GM21786 (cell line): ENCODE results near the gene TXNDC17.
"Not testable (repeated sequence)": the region's sequence is repeated elsewhere in the genome, so short reads cannot be mapped to it uniquely, and the experiment has no call there.

Experiments used
- ATAC-seq: cut with Tn5 transposase; IDR thresholded peaks from one replicate; pipeline ENCODE4 v1.9.1; 2021; ENCODE audit not compliant: unreplicated experiment

Gene TXNDC17

GRCh38 chr17:6640536-6641246 is at the start of gene TXNDC17, which contains the start of gene KIAA0753:
TSS of gene TXNDC17 (plus strand) at chr17:6641060. CDS start at chr17:6641083, 23 bp downstream.
TSS of gene KIAA0753 (minus strand) at chr17:6640711. CDS start at chr17:6635103, 5,608 bp downstream.
- ATAC-seq, result peak; percentile 89

- no peak for ATAC-seq
These were observed 49.2 kb upstream of the TXNDC17 start for GRCh38 chr17:6591599-6592158.

- no peak for ATAC-seq
These were observed 48.7 kb upstream of the TXNDC17 start for GRCh38 chr17:6592173-6592572.

- not testable (repeated sequence) for ATAC-seq
These were observed 47.5 kb upstream of the TXNDC17 start for GRCh38 chr17:6593371-6593770.

- ATAC-seq, result no peak
These were observed 44.8 kb upstream of the TXNDC17 start for GRCh38 chr17:6596081-6596480.

- no peak for ATAC-seq
These were observed 44.3 kb upstream of the TXNDC17 start for GRCh38 chr17:6596511-6596910.

- no peak for ATAC-seq
These were observed 43.9 kb upstream of the TXNDC17 start for GRCh38 chr17:6596941-6597340.

GRCh38 chr17:6597727-6598126 is 43.1 kb upstream of the TXNDC17 start:
- ATAC-seq, result no peak

- ATAC-seq, result no peak
These were observed 41.5 kb upstream of the TXNDC17 start for GRCh38 chr17:6599364-6599763.

- ATAC-seq, result no peak
These were observed 38.7 kb upstream of the TXNDC17 start for GRCh38 chr17:6602141-6602540.

- no peak for ATAC-seq
These were observed 37.0 kb upstream of the TXNDC17 start for GRCh38 chr17:6603744-6604325.

GRCh38 chr17:6605142-6605541 is 35.7 kb upstream of the TXNDC17 start:
- no peak for ATAC-seq

- ATAC-seq, result no peak
These were observed 32.5 kb upstream of the TXNDC17 start for GRCh38 chr17:6608321-6608720.

GRCh38 chr17:6610011-6610410 is 30.8 kb upstream of the TXNDC17 start:
- ATAC-seq, result no peak

- no peak for ATAC-seq
These were observed 29.6 kb upstream of the TXNDC17 start for GRCh38 chr17:6611231-6611630.

- no peak for ATAC-seq
These were observed 16.9 kb upstream of the TXNDC17 start for GRCh38 chr17:6623941-6624340.

GRCh38 chr17:6626616-6627015 is 14.2 kb upstream of the TXNDC17 start:
- ATAC-seq, result no peak

GRCh38 chr17:6627019-6627418 is 13.8 kb upstream of the TXNDC17 start:
- ATAC-seq, result no peak

GRCh38 chr17:6630390-6630789 is 10.5 kb upstream of the TXNDC17 start:
- ATAC-seq, result no peak

- ATAC-seq, result no peak
These were observed 8.3 kb upstream of the TXNDC17 start for GRCh38 chr17:6632530-6632929.

- ATAC-seq, result no peak
These were observed 7.6 kb upstream of the TXNDC17 start for GRCh38 chr17:6633263-6633662.

GRCh38 chr17:6636105-6636504 is 4.8 kb upstream of the TXNDC17 start:
- ATAC-seq, result no peak
